Urinary bladder (tissue), 4 donors: ENCODE data around the gene MIOX. TPM values are rescaled to one million over a fixed set of nuclear protein-coding genes. Genes with fewer than 3 reads are reported as not detected.

Experiments used
- DNase-seq: peaks from one replicate; pipeline ENCODE4 v3.0.0-alpha.2; 2015; ENCODE audit errors: extremely low spot score
- H3K27ac ChIP-seq: one replicate; pipeline ENCODE4 v1.5.1; 2013; ENCODE audit warnings: low read depth, mild to moderate bottlenecking, moderate library complexity
- H3K36me3 ChIP-seq: one replicate; pipeline ENCODE4 v1.6.1; 2013; ENCODE audit warnings: mild to moderate bottlenecking, moderate library complexity; ENCODE audit not compliant: insufficient read depth
- H3K4me1 ChIP-seq: one replicate; pipeline ENCODE4 v1.6.1; 2013; ENCODE audit warnings: mild to moderate bottlenecking, moderate library complexity; ENCODE audit not compliant: insufficient read depth
- H3K4me3 ChIP-seq: one replicate; pipeline ENCODE4 v1.5.1; 2013; ENCODE audit warnings: low read depth, low read length
- WGBS: extraction: QIAGEN DNeasy Blood & Tissue Kit; methylation state at CpG from one replicate; pipeline ENCODE4 v1.1.7; 2013; 5-methylcytosine and 5-hydroxymethylcytosine counted together
- polyA plus RNA-seq: library from polyadenylated mRNA; stranded (reverse); fragments of 200-250 nt; gene quantifications from one replicate; pipeline ENCODE4 v1.2.3, GENCODE V29; 2013
- total RNA-seq: library from RNA; depleted of rRNA; stranded (reverse); fragments of >200 nt; gene quantifications from one replicate; pipeline ENCODE4 v1.2.3, GENCODE V29; 2014
- donor health status: healthy with polysubstance abuse.
- donor health status: healthy.

Gene MIOX
- total and polyA plus RNA-seq, 2 donors = not detected

GRCh38 chr22:50445880-50446707 lies 40.6 kb upstream of the MIOX start:
- no peak overlapping the region for H3K4me3 ChIP-seq
- no peaks in the 10 kb centered on the region for H3K4me1 ChIP-seq
- no peak overlapping the region for H3K27ac ChIP-seq
- no peak for DNase-seq
- peaks cover 4% of the 10 kb centered on the region for H3K36me3 ChIP-seq
- 73% methylated on average over 16 of the region's 17 CpGs for WGBS

- 83% methylated on average over 54 of the region's 54 CpGs for WGBS
- Histone ChIP-seq H3K4me3 (no peak overlapping the region), H3K36me3 (peaks cover 4% of the 10 kb centered on the region), H3K4me1 (no peaks in the 10 kb centered on the region), H3K27ac (no peak overlapping the region)
- no peak for DNase-seq
These were observed 39.7 kb upstream of the MIOX start for GRCh38 chr22:50446708-50447575.

- no peak for DNase-seq
- Histone ChIP-seq H3K4me1 (no peaks in the 10 kb centered on the region), H3K4me3 (no peak overlapping the region), H3K27ac (no peak overlapping the region), H3K36me3 (peaks cover 4% of the 10 kb centered on the region)
- WGBS = 87% methylated on average over 27 of the region's 27 CpGs
These were observed 38.8 kb upstream of the MIOX start for GRCh38 chr22:50447576-50448551.

- Histone ChIP-seq H3K27ac (no peak overlapping the region), H3K4me3 (no peak overlapping the region), H3K36me3 (peaks cover 17% of the 10 kb centered on the region), H3K4me1 (no peaks in the 10 kb centered on the region)
- WGBS = 88% methylated on average over 5 of the region's 5 CpGs
- no peak for DNase-seq
These were observed 34.0 kb upstream of the MIOX start for GRCh38 chr22:50452649-50453048.

- H3K27ac ChIP-seq = no peak overlapping the region
- 94% methylated on average over 27 of the region's 27 CpGs for WGBS
- no peak overlapping the region for H3K4me3 ChIP-seq
- no peaks in the 10 kb centered on the region for H3K4me1 ChIP-seq
- no peak for DNase-seq
- H3K36me3 ChIP-seq = peaks cover 14% of the 10 kb centered on the region
These were observed 32.0 kb upstream of the MIOX start for GRCh38 chr22:50454556-50455075.

- Histone ChIP-seq H3K4me1 (no peaks in the 10 kb centered on the region), H3K36me3 (peaks cover 14% of the 10 kb centered on the region), H3K4me3 (no peak overlapping the region), H3K27ac (no peak overlapping the region)
- 94% methylated on average over 18 of the region's 18 CpGs for whole genome bisulfite sequencing
- no peak for DNase-seq
These were observed 31.5 kb upstream of the MIOX start for GRCh38 chr22:50455201-50455600.

GRCh38 chr22:50456026-50456425 lies 30.6 kb upstream of the MIOX start:
- Histone ChIP-seq H3K4me3 (no peak overlapping the region), H3K36me3 (peaks cover 16% of the 10 kb centered on the region), H3K27ac (no peak overlapping the region), H3K4me1 (no peaks in the 10 kb centered on the region)
- no peak for DNase-seq
- 96% methylated on average over 11 of the region's 11 CpGs for WGBS

- H3K27ac ChIP-seq = no peak overlapping the region
- H3K4me3 ChIP-seq = no peak overlapping the region
- WGBS = 85% methylated on average over 34 of the region's 34 CpGs
- H3K4me1 ChIP-seq = no peaks in the 10 kb centered on the region
- peaks cover 16% of the 10 kb centered on the region for H3K36me3 ChIP-seq
- no peak for DNase-seq
These were observed 30.0 kb upstream of the MIOX start for GRCh38 chr22:50456466-50457234.

- H3K36me3 ChIP-seq = peaks cover 22% of the 10 kb centered on the region
- H3K4me1 ChIP-seq = no peaks in the 10 kb centered on the region
- WGBS = 91% methylated on average over 22 of the region's 22 CpGs
- no peak for DNase-seq
- H3K27ac ChIP-seq = no peak overlapping the region
- H3K4me3 ChIP-seq = no peak overlapping the region
These were observed 27.6 kb upstream of the MIOX start for GRCh38 chr22:50459016-50459415.

GRCh38 chr22:50459496-50460140 lies 27.0 kb upstream of the MIOX start:
- no peak overlapping the region for H3K4me3 ChIP-seq
- no peak overlapping the region for H3K27ac ChIP-seq
- no peak for DNase-seq
- 94% methylated on average over 41 of the region's 41 CpGs for WGBS
- H3K36me3 ChIP-seq = peaks cover 20% of the 10 kb centered on the region
- H3K4me1 ChIP-seq = no peaks in the 10 kb centered on the region

GRCh38 chr22:50460938-50461337 lies 25.7 kb upstream of the MIOX start:
- 92% methylated on average over 17 of the region's 17 CpGs for WGBS
- H3K27ac ChIP-seq = no peak overlapping the region
- no peak overlapping the region for H3K4me3 ChIP-seq
- no peak for DNase-seq
- peaks cover 12% of the 10 kb centered on the region for H3K36me3 ChIP-seq
- H3K4me1 ChIP-seq = no peaks in the 10 kb centered on the region

GRCh38 chr22:50461536-50461935 lies 25.1 kb upstream of the MIOX start:
- H3K4me1 ChIP-seq = no peaks in the 10 kb centered on the region
- DNase-seq = no peak
- peaks cover 13% of the 10 kb centered on the region for H3K36me3 ChIP-seq
- WGBS = 91% methylated on average over 26 of the region's 26 CpGs
- H3K27ac ChIP-seq = no peak overlapping the region
- no peak overlapping the region for H3K4me3 ChIP-seq
